Endothelial cell of umbilical vein (primary cell): ENCODE measurements around the gene GPR87. TPM values are rescaled to one million over a fixed set of nuclear protein-coding genes. Genes with fewer than 3 reads are reported as not detected.

Experiments
- BruUV-seq: library from RNA; stranded (reverse); fragments of 400-500 nt; replicated peaks from 2 replicates; lab custom pipeline; 2021; lab: Mats Ljungman, UMichigan
- CTCF ChIA-PET: fragments of 300-600, 350-600 bp; sonication (Branson Sonifier 250); formaldehyde crosslinking; loops from one replicate; lab custom pipeline; 2021; ENCODE audit warnings: antibody characterized with exemption, inconsistent platforms; lab: Charles Lee
- POLR2A ChIA-PET: fragments of 300-600, 350-600 bp; sonication (Branson Sonifier 250); formaldehyde crosslinking; loops from one replicate; lab custom pipeline; 2021; ENCODE audit warnings: antibody characterized with exemption, inconsistent platforms; lab: Charles Lee
- DNase-seq: peaks from one replicate; pipeline ENCODE4 v3.0.0-alpha.2; 2011; ENCODE audit warnings: low read depth, low spot score
- FAIRE-seq: peaks from 2 replicates; lab custom pipeline; 2011; peaks lifted over from hg19 to GRCh38; lab: Jason Lieb, UNC
- H2AFZ ChIP-seq: 2 replicates; pipeline ENCODE4 v1.6.0; 2012; ENCODE audit warnings: low read depth, low read length, control low read depth, inconsistent platforms
- H3K27ac ChIP-seq: 2 replicates; pipeline ENCODE4 v1.5.1; 2011; ENCODE audit warnings: low read depth, mild to moderate bottlenecking, control low read depth, low read length, moderate library complexity; ENCODE audit not compliant: insufficient read depth
- H3K27me3 ChIP-seq, 2 experiments: 2 replicates each; pipeline versions ENCODE4 v1.6.0 to v1.6.1; 2011; ENCODE audit warnings: low read length in 2 of 2, mixed read lengths in 1 of 2; ENCODE audit not compliant: control insufficient read depth in 2 of 2, insufficient read depth in 2 of 2
- H3K36me3 ChIP-seq, 2 experiments: 2 replicates in 1 of 2; 3 replicates in 1 of 2; pipeline ENCODE4 v1.5.1; 2011; ENCODE audit warnings: low read length in 2 of 2, mild to moderate bottlenecking in 1 of 2, moderate library complexity in 1 of 2; ENCODE audit not compliant: control insufficient read depth in 2 of 2, insufficient read depth in 2 of 2; ENCODE audit errors: extremely low read depth in 1 of 2
- H3K4me1 ChIP-seq: 3 replicates; pipeline ENCODE4 v1.5.1; 2011; ENCODE audit warnings: mild to moderate bottlenecking, low read length; ENCODE audit not compliant: control insufficient read depth, insufficient read depth; ENCODE audit errors: extremely low read depth
- H3K4me2 ChIP-seq: 2 replicates; pipeline ENCODE4 v1.6.1; 2011; ENCODE audit warnings: low read length, control low read depth, mixed read lengths; ENCODE audit not compliant: insufficient read depth
- H3K4me3 ChIP-seq, 3 experiments: fragments of 200-600 bp in 1 of 3; sonication (generic), shearing (Covaris generic) in 1 of 3; replicated peaks in 1 of 3; 2 replicates each; pipeline ENCODE4 v1.5.1; 2011 to 2016; ENCODE audit warnings: control low read depth in 3 of 3, low read length in 3 of 3, mild to moderate bottlenecking in 2 of 3, inconsistent platforms in 1 of 3, low read depth in 1 of 3, moderate library complexity in 1 of 3; ENCODE audit not compliant: insufficient read depth in 1 of 3
- H3K79me2 ChIP-seq: 2 replicates; pipeline ENCODE4 v1.6.0; 2012; ENCODE audit warnings: low read length, inconsistent platforms; ENCODE audit not compliant: control insufficient read depth, insufficient read depth
- H3K9ac ChIP-seq: replicated peaks from 2 replicates; pipeline ENCODE3; 2011; ENCODE audit warnings: low read length, control low read depth; ENCODE audit not compliant: insufficient read depth; ENCODE audit errors: extremely low read depth
- H3K9me1 ChIP-seq: replicated peaks from 3 replicates; pipeline ENCODE4 v1.6.0; 2011; ENCODE audit warnings: mild to moderate bottlenecking, low read length; ENCODE audit not compliant: control insufficient read depth, insufficient read depth; ENCODE audit errors: extremely low read depth
- H3K9me3 ChIP-seq: replicated peaks from 2 replicates; pipeline ENCODE4 v1.5.1; 2012; ENCODE audit warnings: low read length, inconsistent platforms; ENCODE audit not compliant: control insufficient read depth, insufficient read depth
- H4K20me1 ChIP-seq: replicated peaks from 2 replicates; pipeline ENCODE3; 2011; ENCODE audit warnings: mild to moderate bottlenecking, low read length; ENCODE audit not compliant: control insufficient read depth, insufficient read depth; ENCODE audit errors: extremely low read depth
- EZH2 ChIP-seq: IDR thresholded peaks from 2 replicates; pipeline ENCODE4 v1.6.1; 2012; ENCODE audit warnings: borderline replicate concordance, low read depth, mild to moderate bottlenecking, moderate library complexity, low read length, inconsistent platforms; ENCODE audit not compliant: severe bottlenecking
- FOS ChIP-seq: IDR thresholded peaks from 2 replicates; pipeline ENCODE4 v1.6.1; 2011; ENCODE audit warnings: mild to moderate bottlenecking, low read length, moderate library complexity, borderline replicate concordance; ENCODE audit not compliant: insufficient read depth
- GATA2 ChIP-seq: IDR thresholded peaks from 2 replicates; pipeline ENCODE4 v1.7.0; 2011; ENCODE audit warnings: low read depth, mild to moderate bottlenecking, moderate library complexity, mixed read lengths, low read length; ENCODE audit not compliant: insufficient read length, insufficient read depth
- JUN ChIP-seq: IDR thresholded peaks from 2 replicates; pipeline ENCODE4 v1.6.1; 2011; ENCODE audit warnings: borderline replicate concordance, low read depth; ENCODE audit not compliant: insufficient read length, insufficient read depth
- MYC ChIP-seq: IDR thresholded peaks from one replicate; pipeline ENCODE4 v1.6.1; 2011; ENCODE audit warnings: mild to moderate bottlenecking, low read depth, low read length
- POLR2A ChIP-seq: IDR thresholded peaks from 2 replicates; pipeline ENCODE4 v1.6.1; 2012; ENCODE audit warnings: low read depth, mild to moderate bottlenecking, control low read depth, low read length
- POLR2AphosphoS5 ChIP-seq: IDR thresholded peaks from 2 replicates; pipeline ENCODE4 v1.6.1; 2012; ENCODE audit warnings: low read depth, mild to moderate bottlenecking, control low read depth, low read length, moderate library complexity; ENCODE audit not compliant: insufficient read depth
- dilution Hi-C: fragments of 300-500 bp; cut with MboI; formaldehyde crosslinking; loops from one replicate; pipeline ENCODE4 v1.15.0; 2019; ENCODE audit warnings: low sequenced_read_pairs; ENCODE audit not compliant: extremely low pct_ligation_motif_present
- intact Hi-C: fragments of 100-400 bp; cut with micrococcal nuclease; formaldehyde crosslinking; loops from one replicate; pipeline ENCODE4 v1.10.0; 2022
- polyA plus RNA-seq, 4 experiments: library from polyadenylated mRNA; depleted of rRNA in 3 of 4; stranded (reverse) in 3 of 4; unstranded in 1 of 4; fragments of >200 nt; gene quantifications; 2 replicates each; pipeline versions ENCODE4 v1.2.1 to v1.2.3, GENCODE V29; 2011 to 2012; ENCODE audit warnings: missing spikeins in 1 of 4
- total RNA-seq: library from RNA; stranded (reverse); gene quantifications from 2 replicates; pipeline ENCODE4 v1.2.3, GENCODE V29; 2021
- TF ChIP-seq, protein P1 (sequence below), 2 donors: IDR thresholded peaks; 1 replicate in 1 of 2; 2 replicates in 1 of 2; pipeline ENCODE4 v1.5.1; 2011; ENCODE audit warnings: low read length in 2 of 2, mild to moderate bottlenecking in 2 of 2, moderate library complexity in 2 of 2, control low read depth in 1 of 2, inconsistent platforms in 1 of 2, low read depth in 1 of 2; ENCODE audit not compliant: insufficient read depth in 1 of 2; ENCODE audit errors: extremely low read depth in 1 of 2
- TF ChIP-seq, protein P2 (sequence below): IDR thresholded peaks from 2 replicates; pipeline ENCODE4 v1.6.1; 2011; ENCODE audit not compliant: insufficient read depth, insufficient read length

The GPR87 gene
- total and polyA plus RNA-seq, 2 donors (not counting 3 experiments of a cell fraction or from before 2014, with no cell fraction given): not detected

DNA sequence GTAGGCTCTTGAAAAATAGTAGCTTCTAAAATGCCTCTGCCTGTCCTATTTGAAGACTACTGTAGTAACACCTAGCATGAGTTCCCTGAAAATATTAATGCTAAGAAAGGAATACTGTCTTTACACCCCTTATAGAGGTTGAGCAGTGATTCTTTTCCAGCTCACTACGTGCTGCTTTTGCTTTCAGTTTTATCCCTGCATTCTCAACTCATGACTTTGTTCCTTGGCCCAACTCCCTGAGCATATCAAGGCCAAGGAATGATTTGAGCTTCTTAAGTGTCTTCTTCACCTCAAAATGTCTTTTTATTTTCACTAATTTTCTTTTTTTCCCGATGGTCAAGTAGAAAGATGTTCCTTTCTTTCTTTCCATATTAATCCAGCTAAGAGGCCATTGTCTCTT is 29.2 kb upstream of the GPR87 start:
- no peak overlapping the region for H3K4me2 ChIP-seq
- intact Hi-C loops (no loop called here), dilution Hi-C loops (no loop called here)
- TF ChIP-seq, protein P1, sequence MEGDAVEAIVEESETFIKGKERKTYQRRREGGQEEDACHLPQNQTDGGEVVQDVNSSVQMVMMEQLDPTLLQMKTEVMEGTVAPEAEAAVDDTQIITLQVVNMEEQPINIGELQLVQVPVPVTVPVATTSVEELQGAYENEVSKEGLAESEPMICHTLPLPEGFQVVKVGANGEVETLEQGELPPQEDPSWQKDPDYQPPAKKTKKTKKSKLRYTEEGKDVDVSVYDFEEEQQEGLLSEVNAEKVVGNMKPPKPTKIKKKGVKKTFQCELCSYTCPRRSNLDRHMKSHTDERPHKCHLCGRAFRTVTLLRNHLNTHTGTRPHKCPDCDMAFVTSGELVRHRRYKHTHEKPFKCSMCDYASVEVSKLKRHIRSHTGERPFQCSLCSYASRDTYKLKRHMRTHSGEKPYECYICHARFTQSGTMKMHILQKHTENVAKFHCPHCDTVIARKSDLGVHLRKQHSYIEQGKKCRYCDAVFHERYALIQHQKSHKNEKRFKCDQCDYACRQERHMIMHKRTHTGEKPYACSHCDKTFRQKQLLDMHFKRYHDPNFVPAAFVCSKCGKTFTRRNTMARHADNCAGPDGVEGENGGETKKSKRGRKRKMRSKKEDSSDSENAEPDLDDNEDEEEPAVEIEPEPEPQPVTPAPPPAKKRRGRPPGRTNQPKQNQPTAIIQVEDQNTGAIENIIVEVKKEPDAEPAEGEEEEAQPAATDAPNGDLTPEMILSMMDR (IDR thresholded peaks at IDR 0.05; ENCODE audit: extremely low read depth in 1 of 2, insufficient read depth in 1 of 2, low read depth in 1 of 2, low read length in 2 of 2): no peak
- TF ChIP-seq POLR2AphosphoS5 (no peak), JUN (no peak), GATA2 (no peak), MYC (no peak), FOS (no peak), EZH2 (no peak), POLR2A (no peak)
- TF ChIP-seq, protein P2, sequence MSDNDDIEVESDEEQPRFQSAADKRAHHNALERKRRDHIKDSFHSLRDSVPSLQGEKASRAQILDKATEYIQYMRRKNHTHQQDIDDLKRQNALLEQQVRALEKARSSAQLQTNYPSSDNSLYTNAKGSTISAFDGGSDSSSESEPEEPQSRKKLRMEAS: no peak
- no peaks in the 10 kb centered on the region for H3K9me3 ChIP-seq
- H3K27ac ChIP-seq: no peak overlapping the region
- peaks cover 4 to 8% of the 10 kb centered on the region in 2 experiments for H3K27me3 ChIP-seq
- no peaks in the 10 kb centered on the region for H3K79me2 ChIP-seq
- no peak overlapping the region for H3K4me3 ChIP-seq
- H4K20me1 ChIP-seq: no peaks in the 10 kb centered on the region
- ChIA-PET POLR2A (no interaction called here), CTCF (interaction anchor here (0.9 to 1.1 kb wide), 2 partner anchors 19 to 71 kb away, joined by 3 to 4 read pairs; no protein-coding TSS in a partner anchor)
- H2AFZ ChIP-seq: no peak overlapping the region
- DNase-seq (no peak), FAIRE-seq (no peak)
- no peaks in the 10 kb centered on the region for H3K4me1 ChIP-seq
- no TSS peak for BruUV-seq
- no peak overlapping the region for H3K9ac ChIP-seq
- H3K9me1 ChIP-seq: no peaks in the 10 kb centered on the region
- no peaks in the 10 kb centered on the region for H3K36me3 ChIP-seq
